BJ (cell line): ENCODE results near the gene AMMECR1L. TPM values are rescaled to one million over a fixed set of nuclear protein-coding genes. Genes with fewer than 3 reads are reported as not detected.
A peak's percentile ranks its signal among the peaks of the same experiment; 100 is the strongest.

ENCODE experiments used
- CTCF ChIA-PET: fragments of 350-600 bp; formaldehyde crosslinking; extraction: SDS; loops from one replicate; lab custom pipeline; 2021; ENCODE audit warnings: antibody characterized with exemption, inconsistent platforms; lab: Yijun Ruan, JAX
- POLR2A ChIA-PET: fragments of 300-600 bp; sonication (Branson Sonifier 250); formaldehyde crosslinking; extraction: SDS; loops from one replicate; lab custom pipeline; 2021; ENCODE audit warnings: antibody characterized with exemption; lab: Charles Lee
- DNase-seq: peaks from one replicate; pipeline ENCODE4 v3.0.0-alpha.2; 2011; ENCODE audit warnings: low read depth
- H3K27me3 ChIP-seq: 2 replicates; pipeline ENCODE4 v1.6.0; 2011; ENCODE audit warnings: low read length; ENCODE audit not compliant: control insufficient read depth, insufficient read depth
- H3K36me3 ChIP-seq: 2 replicates; pipeline ENCODE4 v1.5.1; 2011; ENCODE audit warnings: low read length; ENCODE audit not compliant: control insufficient read depth, insufficient read depth
- H3K4me3 ChIP-seq: 2 replicates; pipeline ENCODE4 v1.5.1; 2011; ENCODE audit warnings: low read depth, mild to moderate bottlenecking, control low read depth, low read length
- CTCF ChIP-seq: IDR thresholded peaks from 2 replicates; pipeline ENCODE4 v1.5.1; 2011; ENCODE audit warnings: low read depth, mild to moderate bottlenecking, control low read depth, inconsistent platforms, low read length, moderate library complexity; ENCODE audit not compliant: insufficient read depth
- polyA plus RNA-seq: library from polyadenylated mRNA; depleted of rRNA; stranded (reverse); fragments of >200 nt; gene quantifications from 2 replicates; pipeline ENCODE4 v1.2.3, GENCODE V29; 2011

AMMECR1L gene
- polyA plus RNA-seq, 1 experiment = 15.1 TPM

- H3K27me3 ChIP-seq = no peaks in the 10 kb centered on the region
- no peak for DNase-seq
- TF ChIP-seq CTCF = no peak
- POLR2A ChIA-PET = no interaction called here
- CTCF ChIA-PET = no interaction called here
- peaks cover 22% of the 10 kb centered on the region for H3K36me3 ChIP-seq
- H3K4me3 ChIP-seq = no peak overlapping the region
Observed at GRCh38 chr2:127873707-127874303, 12.0 kb downstream of the AMMECR1L start.

GRCh38 chr2:127872354-127872753 is 13.4 kb downstream of the AMMECR1L start:
- POLR2A ChIA-PET = no interaction called here
- Histone ChIP-seq H3K27me3 (no peaks in the 10 kb centered on the region), H3K4me3 (no peak overlapping the region), H3K36me3 (peaks cover 24% of the 10 kb centered on the region)
- TF ChIP-seq CTCF = no peak
- CTCF ChIA-PET = no interaction called here
- no peak for DNase-seq

- no peaks in the 10 kb centered on the region for H3K27me3 ChIP-seq
- POLR2A ChIA-PET = no interaction called here
- H3K36me3 ChIP-seq = peaks cover 16% of the 10 kb centered on the region
- H3K4me3 ChIP-seq = no peak overlapping the region
- CTCF ChIA-PET = no interaction called here
- DNase-seq = no peak
- TF ChIP-seq CTCF = no peak
Observed at GRCh38 chr2:127865926-127866325, 19.8 kb downstream of the AMMECR1L start.

GRCh38 chr2:127864877-127865276 is 20.9 kb downstream of the AMMECR1L start:
- DNase-seq = no peak
- ChIA-PET CTCF (interaction anchor here (0.6 kb wide), 1 partner anchor 69 kb away, joined by 5 read pairs; no protein-coding TSS in a partner anchor), POLR2A (no interaction called here)
- H3K27me3 ChIP-seq = no peaks in the 10 kb centered on the region
- 0 out of 2 replicates have a peak, but pooled peaks have one; percentile 15 for TF ChIP-seq CTCF
- no peak overlapping the region for H3K4me3 ChIP-seq
- peaks cover 12% of the 10 kb centered on the region for H3K36me3 ChIP-seq

- Histone ChIP-seq H3K27me3 (no peaks in the 10 kb centered on the region), H3K4me3 (no peak overlapping the region), H3K36me3 (peaks cover 7% of the 10 kb centered on the region)
- no peak for DNase-seq
- TF ChIP-seq CTCF = no peak
- POLR2A ChIA-PET = no interaction called here
- CTCF ChIA-PET = interaction anchor here (0.6 to 0.8 kb wide), 2 partner anchors 10 to 173 kb away, joined by 3 read pairs; no protein-coding TSS in a partner anchor
Observed at GRCh38 chr2:127862228-127862627, 23.5 kb downstream of the AMMECR1L start.
